ENCODE measurements around the gene CTRB1. TPM values are rescaled to one million over a fixed set of nuclear protein-coding genes. Genes with fewer than 3 reads are reported as not detected.

CTRB1 gene
- total RNA-seq, 1 donor: not detected

DNA sequence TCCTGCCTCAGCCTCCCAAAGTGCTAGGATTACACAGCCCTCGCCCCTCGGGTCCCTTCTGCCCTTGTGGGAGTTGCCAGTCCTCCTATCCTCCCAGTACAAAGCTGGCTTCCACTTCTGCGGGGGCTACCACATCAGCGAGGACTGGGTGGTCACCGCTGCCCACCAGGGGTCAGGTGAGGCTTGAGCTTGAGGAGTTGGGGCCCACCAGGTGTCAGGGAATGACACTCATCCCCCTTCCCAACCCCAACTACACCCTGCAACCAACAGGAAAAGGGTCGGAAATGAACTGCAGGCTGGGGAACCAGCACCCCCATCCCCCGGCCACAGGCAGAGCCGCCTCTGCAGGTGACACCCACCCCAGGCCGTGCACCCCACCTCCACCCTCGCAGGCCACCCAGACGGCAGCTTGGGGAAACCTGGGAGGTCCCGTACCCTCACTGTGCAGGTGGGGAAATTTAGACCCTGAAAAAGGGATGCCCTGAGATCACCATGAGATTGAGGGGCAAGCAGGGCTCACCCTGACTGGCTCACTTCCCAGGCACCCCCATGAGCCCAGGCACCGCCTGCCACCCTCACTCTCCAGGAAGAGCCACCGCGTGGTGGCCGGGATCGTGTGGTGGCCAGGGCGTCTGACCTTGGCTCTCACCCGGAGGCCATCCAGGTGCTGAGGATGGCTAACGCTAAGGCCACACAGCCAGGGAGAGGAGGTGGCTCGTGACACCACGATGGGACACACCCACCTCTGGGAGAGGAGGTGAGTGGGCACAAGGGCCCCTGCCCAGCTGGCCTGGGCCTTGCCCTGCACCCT, 8.0 kb downstream of the CTRB1 start:
- TF ChIP-seq, protein P1, sequence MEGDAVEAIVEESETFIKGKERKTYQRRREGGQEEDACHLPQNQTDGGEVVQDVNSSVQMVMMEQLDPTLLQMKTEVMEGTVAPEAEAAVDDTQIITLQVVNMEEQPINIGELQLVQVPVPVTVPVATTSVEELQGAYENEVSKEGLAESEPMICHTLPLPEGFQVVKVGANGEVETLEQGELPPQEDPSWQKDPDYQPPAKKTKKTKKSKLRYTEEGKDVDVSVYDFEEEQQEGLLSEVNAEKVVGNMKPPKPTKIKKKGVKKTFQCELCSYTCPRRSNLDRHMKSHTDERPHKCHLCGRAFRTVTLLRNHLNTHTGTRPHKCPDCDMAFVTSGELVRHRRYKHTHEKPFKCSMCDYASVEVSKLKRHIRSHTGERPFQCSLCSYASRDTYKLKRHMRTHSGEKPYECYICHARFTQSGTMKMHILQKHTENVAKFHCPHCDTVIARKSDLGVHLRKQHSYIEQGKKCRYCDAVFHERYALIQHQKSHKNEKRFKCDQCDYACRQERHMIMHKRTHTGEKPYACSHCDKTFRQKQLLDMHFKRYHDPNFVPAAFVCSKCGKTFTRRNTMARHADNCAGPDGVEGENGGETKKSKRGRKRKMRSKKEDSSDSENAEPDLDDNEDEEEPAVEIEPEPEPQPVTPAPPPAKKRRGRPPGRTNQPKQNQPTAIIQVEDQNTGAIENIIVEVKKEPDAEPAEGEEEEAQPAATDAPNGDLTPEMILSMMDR (IDR thresholded peaks at IDR 0.05; ENCODE audit: insufficient read depth, low read length): no peak
- H3K4me3 ChIP-seq (ENCODE audit: low read depth, low read length): no peak overlapping the region
- DNase-seq (ENCODE audit: low read depth): no peak

DNA sequence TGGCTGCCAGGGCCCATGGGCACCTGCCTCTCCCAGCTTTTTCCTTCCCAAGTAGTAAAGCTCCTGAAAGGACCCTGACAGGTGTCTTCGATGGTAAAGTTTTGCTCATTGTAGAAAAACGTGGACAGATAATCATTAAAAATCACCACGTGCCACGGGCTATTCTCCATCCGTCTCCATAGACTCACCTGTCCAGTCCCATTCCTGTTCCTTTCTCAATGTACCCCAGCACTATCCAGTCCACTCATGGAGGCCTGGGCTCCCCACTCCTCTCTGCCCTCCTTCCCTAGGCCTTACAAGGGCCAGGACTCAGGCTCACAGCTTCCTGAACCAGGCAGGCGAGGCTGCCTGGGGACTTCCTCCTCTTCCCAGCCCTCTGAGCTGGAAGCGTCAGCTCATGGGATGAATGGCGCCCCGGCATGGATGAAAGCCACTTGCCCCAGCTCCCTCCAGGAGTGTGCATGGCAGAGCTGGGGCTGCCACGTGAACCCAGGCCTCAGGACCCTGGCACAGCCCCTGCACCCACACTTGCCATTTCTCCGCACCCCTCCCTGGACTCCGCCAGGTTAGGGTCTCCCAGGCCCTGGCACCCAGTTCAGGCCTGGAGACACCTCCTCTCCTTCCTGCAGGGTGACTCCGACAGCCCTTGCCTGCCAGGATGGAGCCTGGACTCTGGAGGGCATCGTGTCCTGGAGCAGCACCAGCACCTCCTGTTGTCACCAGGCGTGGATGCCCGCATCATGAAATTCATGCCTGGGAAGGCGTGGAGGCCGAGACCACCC, 8.8 kb downstream of the CTRB1 start:
- TF ChIP-seq, protein P1 (IDR thresholded peaks at IDR 0.05; ENCODE audit: insufficient read depth, low read length): no peak
- DNase-seq (ENCODE audit: low read depth): no peak
- no peak overlapping the region for H3K4me3 ChIP-seq (ENCODE audit: low read depth, low read length)

DNA sequence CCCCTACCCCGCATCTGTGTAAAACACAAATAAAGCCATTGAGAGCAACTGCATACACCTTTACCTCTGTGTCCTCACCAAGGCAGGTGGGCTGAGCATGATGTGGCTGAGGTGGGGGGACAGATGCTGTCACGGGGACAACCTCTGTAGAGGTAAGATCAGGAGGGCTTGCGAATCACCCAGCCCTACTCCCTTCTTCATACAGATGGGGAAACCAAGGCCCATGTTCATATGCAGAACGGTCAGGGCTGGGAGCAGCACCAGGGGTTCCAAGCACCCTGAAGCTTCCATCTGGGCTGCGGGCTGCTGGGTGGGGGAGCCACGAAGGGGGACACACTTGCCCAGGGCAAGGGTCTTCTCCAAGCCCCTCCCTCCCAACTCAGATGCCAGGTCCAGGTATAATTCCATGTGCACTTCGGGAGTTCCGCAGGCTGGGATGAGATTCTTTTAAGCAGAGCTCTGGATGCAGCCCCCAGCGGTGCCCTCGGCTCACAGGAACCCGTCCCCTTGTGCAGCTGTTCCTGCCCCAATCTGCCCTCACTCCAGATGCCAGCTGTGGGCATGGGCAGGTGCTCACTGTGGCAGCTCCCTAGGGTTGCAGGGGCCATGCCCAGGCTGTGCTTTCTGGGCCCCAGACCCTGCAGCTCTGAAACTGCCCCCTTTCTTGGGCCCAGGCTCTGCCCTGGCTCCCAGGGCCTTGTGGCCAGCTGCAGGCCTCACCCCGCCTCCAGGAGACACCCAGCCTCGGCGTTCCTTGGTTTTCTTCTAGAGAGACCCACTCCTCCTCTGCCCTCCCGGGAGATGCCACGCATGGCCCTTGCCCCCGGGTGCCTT, 9.6 kb downstream of the CTRB1 start:
- TF ChIP-seq, protein P1 (IDR thresholded peaks at IDR 0.05; ENCODE audit: insufficient read depth, low read length): no peak
- H3K4me3 ChIP-seq (ENCODE audit: low read depth, low read length): no peak overlapping the region
- DNase-seq (ENCODE audit: low read depth): no peak

DNA sequence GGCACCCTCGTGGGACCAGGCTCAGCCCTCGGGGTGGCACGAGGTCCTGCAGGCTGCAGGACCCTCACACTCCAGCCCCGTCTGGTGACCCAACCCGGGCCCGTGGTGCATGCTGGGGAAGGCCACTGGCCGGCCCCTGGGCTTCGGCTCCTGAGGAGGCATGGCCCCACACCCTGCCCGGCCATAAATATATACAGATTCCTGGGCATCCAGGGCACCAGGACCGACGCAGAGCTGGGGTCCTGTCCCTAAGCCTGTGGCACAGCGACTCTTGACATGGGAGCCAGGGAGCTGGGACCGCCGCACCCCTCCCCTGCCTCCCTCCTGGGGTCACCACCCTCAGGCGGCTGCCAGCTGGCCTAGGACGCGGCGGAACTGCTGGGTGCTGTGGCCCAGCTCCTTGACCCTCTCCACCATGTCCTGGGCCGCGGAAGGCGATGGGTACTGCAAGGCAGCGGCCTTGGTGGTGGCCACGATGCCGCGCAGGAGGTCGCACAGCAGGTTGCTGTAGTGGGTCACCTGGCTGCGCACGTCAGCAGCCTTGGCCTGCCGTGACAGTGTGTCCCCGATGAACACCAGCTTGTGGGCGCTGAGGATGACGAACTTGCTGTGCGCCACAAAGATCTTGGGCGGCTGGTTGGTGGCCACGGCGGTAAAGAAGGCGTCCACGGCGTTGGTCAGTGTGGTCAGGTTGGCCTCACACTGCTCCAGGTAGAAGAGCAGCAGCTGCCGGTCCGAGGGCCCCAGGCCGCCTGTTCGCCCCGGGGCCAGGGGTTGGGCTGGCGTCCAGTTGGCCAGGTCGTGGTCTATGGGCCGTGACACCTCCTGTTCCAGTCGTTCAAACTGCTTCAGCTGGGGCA, 10.6 kb downstream of the CTRB1 start:
- DNase-seq (ENCODE audit: low read depth): no peak
- TF ChIP-seq, protein P1 (IDR thresholded peaks at IDR 0.05; ENCODE audit: insufficient read depth, low read length): no peak
- no peak overlapping the region for H3K4me3 ChIP-seq (ENCODE audit: low read depth, low read length)

DNA sequence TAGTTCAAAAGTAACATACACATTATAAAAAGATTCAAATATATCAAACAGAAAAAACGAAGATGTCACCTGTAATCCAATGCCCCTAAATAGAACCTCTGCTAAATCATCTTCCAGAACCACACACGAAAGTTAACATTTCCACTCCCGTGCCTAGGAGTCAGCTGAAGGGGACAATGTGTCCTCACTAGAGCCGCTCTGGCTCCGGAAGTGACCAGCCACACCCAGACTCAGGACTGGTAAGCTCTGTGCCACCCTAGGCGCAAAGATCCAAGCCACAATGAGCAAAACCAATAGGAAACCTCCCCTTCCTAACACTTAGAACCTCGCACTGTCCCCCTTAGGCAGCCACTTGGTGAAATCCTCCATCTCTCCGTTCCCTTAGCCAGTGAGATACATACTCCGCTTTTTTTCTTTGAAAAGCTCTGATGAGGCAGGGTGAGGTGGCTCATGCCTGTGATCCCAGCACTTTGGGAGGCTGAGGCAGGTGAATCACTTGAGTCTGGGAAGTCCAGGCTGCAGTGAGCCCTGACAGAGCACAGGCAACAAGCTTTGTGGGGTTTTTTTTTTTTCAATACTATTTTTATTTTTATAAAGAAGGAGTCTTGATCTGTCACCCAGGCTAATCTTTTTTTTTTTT, 11.8 kb downstream of the CTRB1 start:
- TF ChIP-seq, protein P1 (IDR thresholded peaks at IDR 0.05; ENCODE audit: insufficient read depth, low read length): no peak
- H3K4me3 ChIP-seq (ENCODE audit: low read depth, low read length): no peak overlapping the region
- DNase-seq (ENCODE audit: low read depth): no peak
